ENCODE data around the gene ACTG1. TPM values are rescaled to one million over a fixed set of nuclear protein-coding genes. Genes with fewer than 3 reads are reported as not detected.

ACTG1 gene
- total RNA-seq (2014; rRNA removed; shearing (Covaris generic); ENCODE audit: low replicate concordance) = 3,719 and 3,770 TPM in 2 replicates

DNA sequence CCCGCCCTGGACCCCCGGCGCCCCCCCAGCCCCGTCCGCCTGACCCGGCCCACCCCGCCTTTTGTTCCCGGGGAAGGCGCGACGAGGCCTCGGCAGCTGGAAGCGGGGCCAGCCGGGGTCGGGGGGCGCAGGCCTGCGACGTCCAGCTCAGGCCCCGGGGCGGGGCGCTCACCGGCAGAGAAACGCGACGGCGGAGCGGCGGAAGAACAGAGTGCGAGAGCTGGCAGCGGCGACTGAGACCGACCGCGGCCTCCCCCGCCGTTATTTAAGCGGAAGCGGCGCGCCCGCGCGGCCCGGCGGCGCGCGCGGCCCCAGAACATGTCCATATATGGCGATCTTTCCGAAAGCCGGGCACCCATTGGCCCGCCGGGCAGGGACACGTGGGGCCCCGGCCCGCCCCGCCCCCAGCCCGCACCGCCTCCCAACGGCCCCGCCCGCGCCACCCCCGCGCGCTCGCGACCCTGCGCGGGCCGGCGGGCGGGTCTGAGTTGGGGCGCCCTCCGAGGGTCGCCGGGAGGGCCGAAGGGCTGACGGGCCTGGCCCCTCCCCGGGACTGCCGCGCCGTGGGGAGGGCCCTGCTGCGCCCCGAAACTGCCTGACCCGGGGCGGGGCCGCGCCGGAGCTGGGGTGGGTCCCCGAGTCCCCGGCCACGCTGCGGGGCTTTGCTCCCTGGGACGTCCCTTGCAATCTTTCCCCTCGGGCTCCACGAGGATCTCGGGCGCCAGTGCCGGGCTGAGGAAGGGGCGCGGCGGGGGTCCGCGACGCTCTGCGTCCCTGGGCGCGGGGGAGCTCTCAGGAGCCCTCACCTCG, at the start of gene ACTG1:
TSS of gene ACTG1 (minus strand) at position 238 of the 810 bp plus-strand sequence. CDS start 445 bp downstream, outside the sequence.
- in situ Hi-C loops (cut with HindIII; ENCODE audit: low pct_unique_long_range_greater_than_20kb, low sequenced_read_pairs) = no loop called here
- peak; percentile 86 for DNase-seq (ENCODE audit: low read depth)

DNA sequence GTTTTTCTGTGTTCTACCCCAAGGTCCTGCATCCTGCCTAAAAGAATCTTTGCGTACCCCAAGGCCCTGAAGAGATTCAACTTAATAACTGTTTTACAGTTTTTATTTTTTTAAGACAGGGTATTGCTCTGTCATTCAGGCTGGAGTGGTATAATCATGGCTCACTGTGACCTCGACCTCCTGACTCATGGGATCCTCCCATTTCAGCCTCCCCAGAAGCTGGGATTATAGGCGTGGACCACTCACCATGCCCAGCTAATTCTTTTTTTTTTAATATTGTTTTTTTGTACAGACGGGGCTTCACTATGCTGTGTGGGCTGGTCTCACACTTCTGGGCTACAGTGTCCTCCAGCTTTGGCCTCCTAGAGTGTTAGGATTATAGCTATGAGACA, 48.9 kb upstream of the ACTG1 start:
- DNase-seq (ENCODE audit: low read depth) = no peak
- in situ Hi-C loops (cut with HindIII; ENCODE audit: low pct_unique_long_range_greater_than_20kb, low sequenced_read_pairs) = no loop called here

DNA sequence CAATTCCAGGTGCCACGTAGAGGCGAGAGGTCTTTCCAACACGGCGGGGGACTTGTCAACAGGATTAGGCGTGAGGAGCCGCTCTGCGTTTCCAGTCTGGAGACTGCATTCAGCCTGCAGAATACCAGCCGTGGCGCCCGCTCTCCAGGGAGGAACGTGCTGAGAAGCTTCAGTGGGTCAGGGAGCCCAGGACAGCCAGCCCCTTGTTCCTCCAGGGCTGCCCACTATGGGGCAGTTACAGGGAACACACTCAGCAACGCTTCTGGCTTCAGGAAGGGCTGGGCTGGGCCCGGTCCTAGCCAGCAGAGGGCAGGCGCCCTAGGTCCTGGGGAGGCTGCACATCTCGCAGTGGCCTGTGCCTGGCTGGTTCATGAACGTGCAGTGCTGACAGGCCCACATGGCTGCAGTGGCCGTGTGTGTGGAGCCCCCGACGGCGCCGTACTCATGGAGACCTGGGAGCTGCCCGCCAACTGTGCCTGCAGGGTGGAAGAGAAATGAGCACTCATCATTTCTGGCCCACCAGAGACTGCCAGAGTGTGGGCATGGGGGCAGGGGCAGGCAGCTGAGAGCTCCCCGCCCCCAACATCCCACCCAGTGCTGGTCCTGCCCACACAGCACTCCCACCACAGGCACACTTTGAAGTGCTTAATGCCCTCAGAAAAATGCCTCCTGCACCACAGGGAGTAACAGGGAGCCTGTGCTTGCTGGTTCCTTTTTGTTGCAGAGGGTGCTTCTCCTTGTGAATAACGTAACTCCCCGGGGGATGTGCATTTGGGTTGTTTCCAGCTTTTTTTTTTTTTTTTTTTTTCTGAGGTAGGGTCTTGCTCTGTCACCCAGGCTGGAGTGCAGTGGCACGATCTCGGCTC, 46.6 kb upstream of the ACTG1 start:
- no peak for DNase-seq (ENCODE audit: low read depth)

DNA sequence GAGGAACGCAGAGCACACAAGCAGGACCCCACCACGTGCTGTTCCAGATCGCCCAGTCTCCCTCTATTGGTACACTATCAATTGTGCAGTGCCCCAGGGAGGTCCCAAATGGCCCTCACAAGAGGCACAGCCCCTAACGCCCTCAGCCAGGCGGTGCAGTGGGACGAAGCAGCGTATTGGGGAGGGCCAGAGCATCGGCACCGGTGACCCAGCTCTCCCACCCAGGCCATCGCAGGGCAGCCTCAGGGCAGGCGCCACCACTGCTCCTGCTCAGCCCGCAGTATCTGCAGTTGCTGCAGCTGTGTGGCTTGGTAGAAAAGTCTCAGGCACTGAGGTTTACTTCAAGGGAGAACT, 45.5 kb upstream of the ACTG1 start:
- DNase-seq (ENCODE audit: low read depth) = no peak
- in situ Hi-C loops (cut with HindIII; ENCODE audit: low pct_unique_long_range_greater_than_20kb, low sequenced_read_pairs) = no loop called here

More for the DNA sequence above, 46.6 kb upstream of the ACTG1 start:
- in situ Hi-C loops (cut with HindIII; ENCODE audit: low pct_unique_long_range_greater_than_20kb, low sequenced_read_pairs) = no loop called here

DNA sequence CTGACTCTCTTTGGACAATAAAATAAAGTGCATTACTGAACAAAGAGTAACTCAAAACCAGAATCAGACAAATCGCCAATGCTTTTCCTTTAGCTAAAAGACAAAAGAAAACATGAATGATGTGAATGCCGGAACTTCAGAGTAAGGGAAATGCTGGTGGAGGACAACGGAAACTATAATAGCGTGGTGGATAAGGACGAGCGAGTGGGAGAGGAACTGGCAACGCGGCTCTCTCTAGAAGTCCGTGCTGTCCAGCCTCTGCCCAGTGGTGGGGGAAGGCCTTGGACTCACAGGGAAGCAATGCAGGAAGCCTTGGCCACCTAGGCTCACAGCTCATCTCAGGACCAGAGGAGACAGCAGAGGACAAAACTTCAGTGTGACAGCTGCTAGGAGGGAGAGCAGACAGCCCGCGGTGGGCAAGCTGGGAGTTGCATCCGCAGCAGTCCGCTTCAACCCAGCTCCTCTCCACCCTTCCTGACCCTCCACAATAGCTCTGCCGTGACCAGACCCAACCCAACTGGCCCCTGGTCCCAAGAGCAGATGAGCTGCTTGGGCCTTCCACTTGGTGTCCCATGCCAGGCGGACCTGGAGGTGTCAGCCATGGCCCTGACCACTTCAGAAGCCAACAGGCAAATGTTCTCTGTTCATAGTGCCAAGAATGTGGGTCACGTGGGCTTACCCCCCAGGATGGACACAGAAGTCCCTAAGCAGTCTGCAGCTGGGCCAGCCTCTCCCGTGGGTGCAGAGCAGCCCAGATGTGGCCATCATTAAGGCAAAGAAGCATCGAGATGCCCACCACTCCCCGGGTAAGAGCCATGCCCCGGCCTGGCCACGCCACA, 44.9 kb upstream of the ACTG1 start:
- DNase-seq (ENCODE audit: low read depth) = no peak
- in situ Hi-C loops (cut with HindIII; ENCODE audit: low pct_unique_long_range_greater_than_20kb, low sequenced_read_pairs) = no loop called here

DNA sequence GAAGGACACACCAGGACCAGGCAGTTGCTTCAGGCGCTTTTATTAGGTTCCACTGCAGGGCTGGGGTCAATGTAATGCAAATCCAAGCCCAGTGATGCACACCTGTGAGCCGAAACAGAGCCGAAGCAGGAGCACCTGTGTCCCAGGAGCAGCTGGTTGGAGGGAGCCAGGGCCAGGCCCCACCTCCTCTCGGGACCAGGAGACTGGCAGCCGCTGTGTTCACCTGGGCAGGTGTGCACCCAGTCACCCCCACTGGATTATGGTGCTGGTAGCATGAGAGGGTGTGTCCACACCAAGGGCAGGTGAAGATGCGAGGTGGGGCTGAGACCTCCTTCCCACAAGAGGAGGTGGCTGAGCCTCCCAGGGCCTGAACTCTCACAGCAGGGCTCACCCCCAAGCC, 44.3 kb upstream of the ACTG1 start:
- in situ Hi-C loops (cut with HindIII; ENCODE audit: low pct_unique_long_range_greater_than_20kb, low sequenced_read_pairs) = no loop called here

DNA sequence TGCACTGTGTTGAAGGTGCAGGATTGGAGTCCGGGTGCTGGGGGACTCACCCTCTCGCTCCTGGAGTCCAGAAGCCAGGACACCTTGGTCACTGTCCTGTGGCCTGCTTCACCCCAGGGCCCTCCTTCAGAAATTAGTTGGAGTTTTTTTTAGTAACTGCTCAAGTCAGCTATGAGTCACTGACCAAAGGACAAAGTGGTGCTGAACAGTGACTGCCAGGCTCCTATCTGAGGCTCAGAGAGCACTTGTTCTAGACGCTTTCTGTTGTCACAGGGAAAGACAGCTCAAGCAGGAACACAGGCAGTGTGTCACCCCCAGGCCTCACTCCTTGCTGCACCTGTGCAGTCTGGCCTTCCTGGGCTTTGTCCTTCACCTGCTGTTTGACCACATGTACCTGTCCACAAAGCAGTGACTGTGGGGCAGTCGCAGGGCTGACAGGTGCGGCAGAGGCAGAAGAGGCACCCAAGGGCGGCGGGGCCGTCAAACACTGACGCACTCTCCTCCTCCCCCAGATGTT, 43.6 kb upstream of the ACTG1 start:
- peak; percentile 66 for DNase-seq (ENCODE audit: low read depth)
- in situ Hi-C loops (cut with HindIII; ENCODE audit: low pct_unique_long_range_greater_than_20kb, low sequenced_read_pairs) = no loop called here

More for the DNA sequence above, 44.3 kb upstream of the ACTG1 start:
- DNase-seq (ENCODE audit: low read depth) = no peak

DNA sequence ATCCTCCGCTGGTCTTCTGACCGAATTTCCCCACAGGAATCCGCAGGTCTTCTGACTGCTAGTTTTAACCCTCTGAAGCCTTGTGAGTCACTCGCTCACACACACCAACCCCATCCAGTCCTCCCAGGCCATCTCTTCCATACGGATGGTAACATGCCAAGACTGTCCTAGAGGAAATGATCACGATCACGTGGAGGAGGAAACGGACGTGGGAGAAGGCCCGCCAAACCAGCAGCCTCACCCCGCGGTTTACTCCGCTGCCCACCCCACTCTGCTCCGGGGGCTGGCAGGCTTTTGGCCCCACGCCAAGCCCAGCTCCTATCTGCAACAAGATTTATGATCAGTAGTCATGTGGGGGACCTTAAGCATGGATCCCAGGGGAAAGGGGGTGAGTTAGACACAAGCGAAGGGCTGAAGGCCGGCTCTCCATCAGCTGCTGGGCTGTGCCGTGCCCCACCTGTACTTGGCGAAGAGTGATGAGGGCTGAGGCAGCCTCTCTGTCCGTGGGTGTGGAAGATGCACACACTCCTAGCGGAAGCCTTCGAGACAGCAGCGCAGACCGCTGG, 41.1 kb upstream of the ACTG1 start:
- in situ Hi-C loops (cut with HindIII; ENCODE audit: low pct_unique_long_range_greater_than_20kb, low sequenced_read_pairs) = no loop called here
- peak; percentile 69 for DNase-seq (ENCODE audit: low read depth)

DNA sequence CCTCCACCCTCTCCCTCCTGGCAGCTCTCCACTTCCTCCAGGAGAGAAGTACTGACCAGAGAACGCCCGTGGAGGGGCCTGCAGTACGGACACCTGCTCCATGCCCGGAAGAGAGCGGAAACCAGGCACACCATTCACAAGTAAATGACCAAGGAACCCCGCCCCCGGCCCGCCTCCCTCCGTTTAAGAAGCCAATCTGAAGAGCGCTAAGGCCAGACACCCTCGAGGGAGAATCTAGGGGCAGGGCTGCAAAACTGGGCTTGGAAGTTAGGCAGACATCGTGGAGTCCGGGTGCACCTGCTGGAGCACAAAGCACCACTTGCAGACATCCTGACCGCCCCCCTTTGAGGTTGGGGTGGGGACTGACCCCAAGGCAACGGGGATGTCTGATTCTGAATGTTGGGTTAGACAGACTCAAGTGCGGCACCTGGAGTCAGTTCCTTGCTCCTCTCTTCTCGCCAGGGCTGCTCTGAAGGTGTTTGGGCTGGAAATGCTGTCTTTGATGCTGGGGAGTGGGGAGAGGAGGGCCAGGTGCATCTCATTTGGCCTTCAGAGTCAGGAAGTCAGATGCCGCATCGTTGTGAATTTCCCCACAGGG, 40.5 kb upstream of the ACTG1 start:
- peak; percentile 90 for DNase-seq (ENCODE audit: low read depth)
- in situ Hi-C loops (cut with HindIII; ENCODE audit: low pct_unique_long_range_greater_than_20kb, low sequenced_read_pairs) = no loop called here

DNA sequence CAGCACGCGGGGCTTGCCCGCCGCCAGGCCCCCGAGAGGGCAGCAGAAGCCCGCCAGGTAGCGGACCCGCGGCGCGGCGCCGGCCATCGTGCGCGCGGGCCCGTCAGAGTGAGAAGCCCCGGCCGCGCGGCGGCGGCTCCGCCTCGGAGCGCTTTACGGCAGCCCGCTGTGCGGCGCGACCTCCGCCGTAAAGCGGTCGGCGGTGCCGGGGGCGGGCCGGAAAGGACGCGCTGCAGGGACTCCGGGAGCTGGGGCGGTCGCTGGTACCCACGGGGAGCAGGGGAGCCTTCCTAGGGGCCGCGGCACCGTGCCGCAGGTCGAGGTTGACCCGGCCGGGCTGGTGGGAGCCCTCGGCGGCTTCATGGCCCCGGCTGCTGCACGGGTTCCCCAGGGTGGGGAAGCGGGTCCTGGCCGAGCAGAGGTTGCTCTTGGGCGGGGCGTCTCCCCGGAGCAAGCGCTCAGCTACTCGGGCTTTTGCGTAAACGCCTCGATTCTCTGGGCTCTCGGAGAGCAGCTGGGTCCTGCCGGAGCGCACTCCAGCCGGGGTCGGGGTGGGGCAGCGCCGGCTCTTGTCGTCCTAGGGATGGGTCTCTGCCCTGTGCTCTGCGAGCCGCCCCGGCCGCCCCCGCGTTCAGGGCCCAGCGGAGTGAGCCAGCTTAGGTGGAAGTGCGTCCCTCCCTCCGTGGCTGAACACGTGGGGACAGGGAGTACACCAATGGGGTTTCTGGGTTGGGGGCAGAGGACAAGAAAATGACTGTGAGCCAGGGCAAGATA, 39.8 kb upstream of the ACTG1 start, which contains the start of gene FAAP100:
TSS of gene FAAP100 (minus strand) at position 110 of the 774 bp plus-strand sequence. CDS start at position 87, 23 bp downstream.
- peak; percentile 85 for DNase-seq (ENCODE audit: low read depth)
- in situ Hi-C loops (cut with HindIII; ENCODE audit: low pct_unique_long_range_greater_than_20kb, low sequenced_read_pairs) = no loop called here

DNA sequence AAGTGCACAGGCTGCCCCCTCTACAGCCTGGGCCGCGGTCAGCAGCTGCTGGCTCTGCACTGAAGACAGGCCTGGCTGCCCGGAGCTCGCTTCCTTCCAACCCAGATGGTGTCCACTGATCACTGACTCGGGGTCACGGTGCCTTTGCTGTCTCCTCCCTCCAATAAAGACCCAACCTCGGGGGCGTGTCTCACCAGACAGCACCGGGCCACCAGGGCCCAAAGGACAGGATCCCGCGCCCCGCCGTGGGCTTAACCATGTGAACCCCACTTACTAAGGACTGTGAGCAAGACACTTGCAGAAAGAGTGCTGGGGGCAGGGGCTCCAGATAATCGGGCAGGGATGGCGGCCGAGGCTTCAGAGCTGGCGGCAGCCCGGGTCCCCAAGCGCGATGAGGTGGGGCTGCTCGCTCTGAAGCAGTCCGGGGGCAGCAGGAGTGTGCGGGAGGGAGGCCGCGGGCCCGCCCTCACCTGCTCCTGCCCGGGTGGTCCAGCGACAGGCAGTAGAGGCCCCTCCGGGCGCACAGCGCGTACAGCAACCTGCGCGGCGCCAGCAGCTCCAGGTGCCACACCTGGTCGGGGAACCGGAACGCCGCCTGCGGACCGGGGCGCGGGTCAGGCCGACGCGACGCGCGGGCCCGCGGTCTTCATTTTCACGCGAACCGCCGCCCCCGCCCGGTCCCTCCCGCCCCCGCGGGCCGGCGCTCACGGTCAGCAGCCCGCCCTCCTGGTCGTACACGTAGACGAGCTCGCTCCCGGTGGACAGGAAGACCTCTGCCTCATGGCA, 39.1 kb upstream of the ACTG1 start:
- in situ Hi-C loops (cut with HindIII; ENCODE audit: low pct_unique_long_range_greater_than_20kb, low sequenced_read_pairs) = no loop called here
- DNase-seq (ENCODE audit: low read depth) = no peak

DNA sequence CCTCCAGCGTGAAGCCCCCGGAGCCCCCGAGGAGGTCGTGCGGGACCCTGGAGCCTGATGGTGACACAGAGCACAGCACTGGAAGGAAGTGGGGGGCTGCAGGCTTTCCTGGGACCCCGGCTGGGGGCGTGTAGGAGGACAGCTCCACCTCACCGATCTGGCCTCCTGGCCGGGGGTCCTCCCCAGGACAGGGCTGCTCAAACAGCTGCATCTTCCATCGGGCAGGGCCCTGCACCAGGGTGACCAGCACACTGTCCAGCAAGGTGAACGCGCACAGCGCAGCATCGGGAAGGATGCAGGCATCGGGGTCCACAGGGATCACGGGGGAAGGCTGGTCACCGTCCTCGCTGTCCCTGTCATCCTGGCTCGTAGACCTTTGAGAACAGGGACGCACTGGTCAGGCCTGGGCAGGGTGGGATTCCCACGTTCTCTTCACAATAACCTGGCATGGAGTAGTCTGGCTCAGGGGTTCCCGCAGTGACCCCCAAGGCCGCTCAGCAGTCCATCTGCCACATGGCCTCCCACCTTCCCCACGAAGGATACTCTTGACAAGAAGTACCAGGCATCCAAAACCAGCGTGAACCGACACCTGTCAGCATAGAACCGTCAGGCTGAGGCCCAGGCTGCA, 38.3 kb upstream of the ACTG1 start:
- no peak for DNase-seq (ENCODE audit: low read depth)
- in situ Hi-C loops (cut with HindIII; ENCODE audit: low pct_unique_long_range_greater_than_20kb, low sequenced_read_pairs) = no loop called here

DNA sequence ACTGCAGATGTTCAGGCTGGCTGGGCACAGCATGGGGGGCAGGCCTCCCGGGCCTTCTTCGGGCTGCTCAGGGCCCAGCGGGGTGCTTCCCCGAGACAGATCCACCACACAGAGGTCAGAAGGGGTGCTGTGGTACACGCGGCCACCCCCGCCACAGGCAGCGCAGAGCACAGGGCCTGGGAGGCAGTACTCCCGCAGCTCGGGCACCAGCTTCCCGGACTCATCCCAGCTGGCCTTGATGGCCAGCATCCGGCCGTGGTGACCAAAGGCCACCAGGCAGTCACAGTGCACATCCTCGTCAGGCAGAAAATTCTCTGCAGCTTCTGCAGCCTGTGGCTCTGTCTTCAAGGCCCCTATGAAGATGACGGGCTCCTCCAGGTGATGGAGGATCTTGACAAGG, 37.7 kb upstream of the ACTG1 start:
- in situ Hi-C loops (cut with HindIII; ENCODE audit: low pct_unique_long_range_greater_than_20kb, low sequenced_read_pairs) = no loop called here
- no peak for DNase-seq (ENCODE audit: low read depth)

DNA sequence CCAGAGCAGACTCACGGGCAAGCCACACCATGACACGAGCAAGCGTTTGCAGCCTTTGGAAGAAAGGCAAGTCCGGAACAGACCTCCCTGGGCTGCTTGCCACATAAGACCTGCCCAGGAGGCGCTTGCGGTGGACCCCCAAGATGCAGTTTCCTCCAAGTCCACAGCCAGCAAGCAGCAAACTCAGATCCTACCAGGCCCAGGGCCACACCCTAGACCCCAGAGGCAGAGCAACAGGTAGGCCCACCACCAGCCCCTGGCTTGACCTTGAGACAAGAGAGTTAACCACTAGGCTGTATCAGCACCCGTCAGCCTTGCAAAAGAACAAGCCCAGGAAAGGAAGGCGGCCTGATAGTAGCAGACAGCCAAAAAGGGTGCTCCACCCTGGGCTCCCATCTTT, 37.2 kb upstream of the ACTG1 start:
- in situ Hi-C loops (cut with HindIII; ENCODE audit: low pct_unique_long_range_greater_than_20kb, low sequenced_read_pairs) = no loop called here
- DNase-seq (ENCODE audit: low read depth) = no peak

DNA sequence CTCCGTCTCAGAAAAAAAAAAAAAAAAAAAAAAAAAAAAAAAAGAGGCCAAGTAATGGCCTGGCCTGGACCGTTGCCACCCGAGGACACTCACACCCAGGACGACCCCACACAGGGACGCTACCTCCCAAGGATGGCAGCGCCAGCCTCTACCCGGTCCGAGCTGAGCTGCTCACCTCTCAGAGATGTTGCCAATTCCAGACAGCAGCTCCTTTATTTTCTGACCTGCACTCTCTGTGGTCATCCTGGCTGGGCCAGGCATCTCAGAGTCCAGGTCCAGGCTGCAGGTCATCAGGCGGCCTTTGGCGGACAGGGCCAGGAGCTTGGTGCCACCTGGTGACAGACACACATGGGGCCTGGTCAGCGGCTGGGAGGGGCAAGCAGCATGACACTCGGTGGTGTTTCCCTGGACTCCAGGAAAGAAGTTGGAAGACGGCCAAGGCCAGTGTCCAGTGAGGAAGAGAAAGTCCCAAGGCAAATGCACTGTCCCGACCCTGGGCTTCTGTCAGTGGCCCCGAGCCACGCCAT, 36.5 kb upstream of the ACTG1 start:
- in situ Hi-C loops (cut with HindIII; ENCODE audit: low pct_unique_long_range_greater_than_20kb, low sequenced_read_pairs) = no loop called here
- DNase-seq (ENCODE audit: low read depth) = no peak

DNA sequence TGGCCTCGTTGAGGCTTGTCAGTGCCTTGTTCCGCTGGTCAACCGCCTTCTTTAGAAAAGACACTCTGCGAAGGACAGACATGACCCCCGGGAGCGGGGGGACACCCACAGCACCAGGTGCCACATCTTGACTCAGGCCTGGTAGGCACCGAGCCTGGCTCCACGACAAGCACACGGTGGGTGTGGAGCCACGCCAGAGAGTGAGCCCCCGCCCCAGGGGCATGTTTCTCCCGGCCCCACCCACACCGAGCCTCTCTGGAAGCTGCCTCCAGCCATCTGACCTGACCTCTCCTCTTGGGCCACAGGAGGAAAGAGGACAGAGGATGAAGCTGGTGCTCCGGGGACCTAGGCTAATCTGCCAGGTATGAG, 35.0 kb upstream of the ACTG1 start:
- no peak for DNase-seq (ENCODE audit: low read depth)
- in situ Hi-C loops (cut with HindIII; ENCODE audit: low pct_unique_long_range_greater_than_20kb, low sequenced_read_pairs) = no loop called here
